ENCODE results near the gene ZNF212.
A peak's percentile ranks its signal among the peaks of the same experiment; 100 is the strongest.

The ZNF212 gene

GRCh38 chr7:149281508-149282330, 42.3 kb downstream of the ZNF212 start:
- H3K27ac ChIP-seq = no peak overlapping the region

GRCh38 chr7:149282331-149282655, 42.8 kb downstream of the ZNF212 start:
- Histone ChIP-seq H3K4me3 (no peak overlapping the region), H3K27ac (no peak overlapping the region)

More at GRCh38 chr7:149281508-149282330, 42.3 kb downstream of the ZNF212 start:
- no peak overlapping the region for H3K4me3 ChIP-seq

DNA sequence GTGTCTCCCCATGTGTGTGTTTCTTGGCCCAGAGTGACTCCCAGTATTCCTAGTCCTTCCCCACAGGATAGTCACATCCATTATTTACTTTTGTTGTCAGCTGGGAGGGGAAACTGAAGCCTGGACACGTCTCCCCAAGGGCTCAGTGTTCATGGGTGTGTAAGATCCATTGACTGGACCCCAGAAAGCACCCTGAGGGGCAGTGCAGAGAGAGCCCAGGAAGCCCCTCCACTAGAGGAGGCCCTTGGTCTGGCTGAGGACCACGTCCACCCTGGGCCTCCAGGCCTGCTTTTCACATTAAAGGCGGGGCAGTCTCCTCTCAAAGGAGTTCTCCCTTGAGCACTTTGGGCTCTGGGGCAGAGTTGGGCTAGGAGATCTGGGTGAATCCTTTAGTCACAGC, 43.9 kb downstream of the ZNF212 start:
- no peak overlapping the region for H3K4me3 ChIP-seq
- H3K27ac ChIP-seq = peak overlapping the region in 1 of 21 experiments; percentile 22

- peak overlapping the region in 1 of 7 experiments; percentile 54 for H3K4me3 ChIP-seq
- H3K27ac ChIP-seq = peak overlapping the region in 3 of 21 experiments; percentile 6 to 22 (median 17)
Observed at GRCh38 chr7:149284343-149284742, 44.9 kb downstream of the ZNF212 start.

- peak overlapping the region in 9 of 21 experiments; percentile 18 to 78 (median 46) for H3K27ac ChIP-seq
Observed at GRCh38 chr7:149284850-149285585, 45.6 kb downstream of the ZNF212 start.

DNA sequence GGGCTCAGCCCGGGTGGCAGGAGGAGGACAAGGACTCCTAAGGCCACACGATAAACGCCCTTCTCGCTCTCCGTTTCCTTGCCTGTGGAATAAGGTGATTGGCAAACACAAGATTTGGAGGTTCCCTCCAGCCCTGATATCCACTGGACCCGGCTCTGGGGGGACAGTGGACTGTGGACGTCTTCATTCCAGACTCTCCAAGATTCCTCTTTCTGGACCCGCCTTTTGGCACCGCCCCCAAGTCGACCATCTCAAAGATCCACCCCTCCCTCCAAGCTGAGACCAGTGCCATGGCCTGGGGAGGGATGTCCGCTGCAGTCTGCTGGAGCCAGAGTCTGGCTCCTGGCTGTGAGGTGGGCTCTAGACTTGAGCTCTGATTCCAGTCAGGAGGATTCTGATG, 46.2 kb downstream of the ZNF212 start:
- H3K4me3 ChIP-seq = peak overlapping the region; percentile 49 to 59 (median 52)
- H3K27ac ChIP-seq = peak overlapping the region in 9 of 21 experiments; percentile 18 to 78 (median 46)

More at GRCh38 chr7:149284850-149285585, 45.6 kb downstream of the ZNF212 start:
- peak overlapping the region; percentile 49 to 59 (median 52) for H3K4me3 ChIP-seq

DNA sequence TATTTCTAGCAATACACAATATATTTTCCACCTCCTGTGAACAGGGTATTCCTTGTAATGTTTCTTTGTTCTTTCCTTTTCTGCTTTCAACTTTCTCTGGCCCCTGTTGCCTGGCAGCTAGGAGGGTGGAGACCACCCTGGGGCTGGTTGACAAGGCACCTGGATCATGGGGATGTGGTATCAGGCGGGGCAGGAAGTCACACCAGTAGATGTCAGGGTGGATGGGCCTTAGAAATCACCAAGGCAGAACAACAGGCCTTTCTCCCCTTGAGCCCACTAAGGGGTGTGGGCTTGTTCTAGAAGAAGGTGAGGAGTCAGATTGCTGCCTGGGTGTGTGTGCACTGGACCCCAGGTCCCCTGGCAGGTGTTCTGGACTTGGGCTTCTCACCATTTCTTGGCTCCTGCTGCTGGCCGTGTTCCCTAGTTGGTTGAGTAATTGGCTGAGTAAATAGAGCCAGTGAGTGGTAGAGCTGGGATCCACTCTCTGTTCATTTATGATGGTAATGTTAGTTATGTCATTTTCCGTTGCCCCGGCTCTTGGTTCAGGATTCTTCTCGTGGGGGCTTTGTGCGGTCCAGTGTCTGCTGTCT, 47.5 kb downstream of the ZNF212 start:
- Histone ChIP-seq H3K4me3 (no peak overlapping the region), H3K27ac (no peak overlapping the region)

DNA sequence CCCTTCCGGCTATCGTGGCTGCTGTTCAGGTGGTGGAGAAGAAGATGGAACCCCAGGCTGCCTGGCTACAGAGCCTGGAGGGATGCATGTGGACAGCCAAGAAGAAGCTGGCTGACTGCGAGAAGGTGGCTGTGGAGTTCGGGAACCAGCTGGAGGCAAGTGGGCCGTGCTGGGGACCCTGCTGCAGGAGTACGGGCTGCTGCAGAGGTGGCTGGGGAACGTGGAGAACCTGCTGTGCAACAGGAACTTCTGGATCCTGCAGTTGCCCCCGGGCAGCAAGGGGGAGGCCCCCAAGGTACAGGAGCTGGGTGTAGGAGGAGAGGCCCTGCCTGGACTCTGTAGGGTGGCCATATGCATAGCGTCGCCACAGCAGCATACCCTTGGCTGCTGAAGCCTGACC, 48.2 kb downstream of the ZNF212 start:
- Histone ChIP-seq H3K27ac (no peak overlapping the region), H3K4me3 (no peak overlapping the region)

GRCh38 chr7:149289262-149289661, 49.8 kb downstream of the ZNF212 start:
- no peak overlapping the region for H3K4me3 ChIP-seq
- no peak overlapping the region for H3K27ac ChIP-seq

GRCh38 chr7:149289856-149290255, 50.4 kb downstream of the ZNF212 start:
- H3K4me3 ChIP-seq = no peak overlapping the region
- H3K27ac ChIP-seq = no peak overlapping the region

GRCh38 chr7:149291036-149291780, 51.8 kb downstream of the ZNF212 start:
- H3K27ac ChIP-seq = no peak overlapping the region
- no peak overlapping the region for H3K4me3 ChIP-seq

- no peak overlapping the region for H3K4me3 ChIP-seq
- H3K27ac ChIP-seq = no peak overlapping the region
Observed at GRCh38 chr7:149291781-149292461, 52.5 kb downstream of the ZNF212 start.

GRCh38 chr7:149292462-149292823, 53.0 kb downstream of the ZNF212 start:
- no peak overlapping the region for H3K27ac ChIP-seq
- H3K4me3 ChIP-seq = no peak overlapping the region

GRCh38 chr7:149293338-149293737, 53.9 kb downstream of the ZNF212 start:
- Histone ChIP-seq H3K27ac (no peak overlapping the region), H3K4me3 (no peak overlapping the region)

DNA sequence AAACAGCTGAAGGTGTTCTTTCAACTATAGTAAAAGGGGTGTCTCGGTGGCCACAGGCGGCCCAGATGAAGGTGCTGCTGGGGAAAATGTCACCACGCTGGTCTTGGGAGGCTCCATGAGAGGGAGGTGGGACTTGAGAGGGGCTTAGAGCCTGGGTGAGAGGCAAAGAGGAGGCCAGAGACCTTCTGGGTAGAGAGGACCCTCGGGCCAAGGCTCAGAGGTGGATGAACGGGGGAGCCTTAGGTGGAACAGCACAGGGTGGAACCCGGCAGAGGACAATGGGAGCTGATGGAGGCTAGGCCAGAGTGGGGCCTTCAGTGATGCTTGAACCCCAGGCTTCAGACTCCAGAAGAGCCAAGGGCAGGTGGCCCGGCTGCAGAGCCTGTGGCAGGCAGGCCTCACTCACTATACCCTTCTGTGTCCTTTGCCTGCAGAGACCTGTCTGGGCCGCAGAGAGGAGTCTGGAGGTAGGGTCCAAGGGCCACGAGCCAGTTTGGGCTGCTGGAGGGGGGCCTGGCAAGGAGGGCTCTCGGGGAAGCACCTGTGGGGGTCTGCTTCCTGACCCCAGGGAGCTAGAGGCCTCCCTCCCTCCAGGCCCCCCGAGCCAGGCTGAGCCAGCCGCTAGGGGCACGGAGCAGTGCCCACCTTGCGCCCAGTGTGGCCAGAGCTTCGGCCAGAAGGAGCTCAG, 54.6 kb downstream of the ZNF212 start:
- Histone ChIP-seq H3K4me3 (no peak overlapping the region), H3K27ac (no peak overlapping the region)

DNA sequence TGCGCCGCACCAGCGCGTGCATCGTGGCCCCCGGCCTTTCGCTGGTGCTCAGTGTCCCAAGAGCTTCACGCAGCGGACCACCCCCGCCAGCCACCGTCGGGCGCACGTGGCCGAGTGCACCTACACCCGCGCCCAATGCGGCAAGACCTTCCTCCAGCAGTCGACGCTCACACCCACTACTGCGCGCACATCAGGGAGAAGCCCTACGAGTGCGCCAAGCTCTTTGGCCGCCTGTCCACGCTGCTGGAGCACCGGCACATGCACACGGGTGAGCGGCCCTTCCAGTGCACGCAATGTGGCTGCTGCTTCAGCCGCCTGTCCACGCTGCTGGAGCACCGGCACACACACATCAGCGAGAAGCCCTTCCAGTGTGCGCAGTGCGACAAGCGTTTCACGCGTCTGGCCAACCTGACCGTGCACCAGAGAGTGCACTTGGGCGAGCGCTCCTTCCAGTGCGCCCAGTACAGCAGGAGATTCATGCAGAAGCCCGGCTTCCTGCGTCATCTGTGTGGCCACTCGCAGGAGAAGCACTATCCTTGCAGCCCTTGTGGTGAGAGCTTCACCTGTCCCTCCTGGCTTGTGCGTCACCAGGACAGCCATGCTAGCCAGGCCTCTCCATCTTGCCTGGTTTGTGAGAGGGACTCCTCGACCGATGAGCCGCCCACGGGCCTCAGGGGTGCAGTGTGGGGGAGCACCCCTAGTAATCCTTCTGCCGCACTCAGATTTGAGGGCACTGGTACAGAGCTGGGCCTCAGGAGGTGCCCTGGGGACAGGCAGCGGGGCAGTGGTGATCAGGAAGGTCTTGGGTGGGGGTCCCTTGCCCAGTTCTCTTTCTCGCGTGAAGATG, 55.4 kb downstream of the ZNF212 start:
- no peak overlapping the region for H3K27ac ChIP-seq
- no peak overlapping the region for H3K4me3 ChIP-seq

DNA sequence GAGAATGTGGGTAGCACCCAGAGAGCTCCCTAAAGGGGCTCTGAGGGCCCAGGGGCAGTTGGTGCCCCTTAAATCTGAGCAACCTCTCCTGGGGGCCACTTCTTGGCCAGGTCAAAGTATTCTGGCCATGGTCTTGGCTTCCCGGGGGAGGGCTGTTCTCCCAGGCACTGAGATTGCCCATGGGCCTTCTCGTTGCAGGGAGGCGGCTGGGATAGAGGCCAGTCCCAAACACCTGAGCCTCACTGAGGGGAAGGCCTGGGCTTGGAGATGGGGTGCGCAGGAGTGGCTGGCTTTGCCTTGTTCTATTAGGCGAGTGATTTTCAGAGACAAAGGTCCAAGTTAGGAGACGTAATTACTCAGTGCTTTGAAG, 56.0 kb downstream of the ZNF212 start:
- no peak overlapping the region for H3K27ac ChIP-seq
- no peak overlapping the region for H3K4me3 ChIP-seq

DNA sequence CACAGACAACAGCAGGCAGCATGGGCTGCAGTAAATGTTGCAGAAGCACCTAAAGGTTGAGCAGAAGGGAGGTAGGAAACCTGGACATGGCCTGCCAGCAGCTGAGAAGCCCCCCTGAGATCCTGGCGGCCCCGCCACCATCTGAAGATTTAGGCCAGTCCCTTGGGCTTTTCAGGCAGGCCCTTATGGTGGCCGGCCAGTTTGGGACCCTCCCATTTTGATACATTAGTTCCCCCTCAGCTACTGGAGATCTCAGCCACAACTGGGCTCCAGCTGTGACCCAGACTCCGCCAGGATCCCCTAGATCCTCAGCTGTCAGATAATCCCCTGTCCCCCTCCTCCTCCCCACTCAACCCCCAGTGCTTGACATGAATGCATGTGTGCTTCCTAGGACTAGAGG, 56.9 kb downstream of the ZNF212 start:
- Histone ChIP-seq H3K4me3 (no peak overlapping the region), H3K27ac (no peak overlapping the region)

Measured in skin epidermis (tissue), 12 donors.